Measurements from ENCODE around the gene EXOG.

The EXOG gene

GRCh38 chr3:38473229-38473628 lies 22.9 kb upstream of the EXOG start:
- no peak for DNase-seq (ENCODE audit: low spot score)

- DNase-seq (ENCODE audit: low spot score) = no peak
Measured at GRCh38 chr3:38474928-38475605, 21.1 kb upstream of the EXOG start.

GRCh38 chr3:38475716-38476115 lies 20.4 kb upstream of the EXOG start:
- DNase-seq (ENCODE audit: low spot score) = no peak

- no peak for DNase-seq (ENCODE audit: low spot score)
Measured at GRCh38 chr3:38476157-38476756, 19.9 kb upstream of the EXOG start.

GRCh38 chr3:38477057-38477820 lies 18.9 kb upstream of the EXOG start:
- no peak for DNase-seq (ENCODE audit: low spot score)

GRCh38 chr3:38477839-38478450 lies 18.2 kb upstream of the EXOG start:
- DNase-seq (ENCODE audit: low spot score) = no peak

- DNase-seq (ENCODE audit: low spot score) = no peak
Measured at GRCh38 chr3:38478901-38479300, 17.2 kb upstream of the EXOG start.

- peak; percentile 88 for DNase-seq (ENCODE audit: low spot score)
Measured at GRCh38 chr3:38479431-38480092, 16.6 kb upstream of the EXOG start.

- DNase-seq (ENCODE audit: low spot score) = no peak
Measured at GRCh38 chr3:38480093-38480445, 16.1 kb upstream of the EXOG start.

- DNase-seq (ENCODE audit: low spot score) = no peak
Measured at GRCh38 chr3:38480930-38481329, 15.2 kb upstream of the EXOG start.

- no peak for DNase-seq (ENCODE audit: low spot score)
Measured at GRCh38 chr3:38482951-38483350, 13.2 kb upstream of the EXOG start.

GRCh38 chr3:38487323-38487722 lies 8.8 kb upstream of the EXOG start:
- no peak for DNase-seq (ENCODE audit: low spot score)

GRCh38 chr3:38488949-38489348 lies 7.2 kb upstream of the EXOG start:
- DNase-seq (ENCODE audit: low spot score) = no peak

- DNase-seq (ENCODE audit: low spot score) = no peak
Measured at GRCh38 chr3:38489766-38490165, 6.4 kb upstream of the EXOG start.

GRCh38 chr3:38490281-38491030 lies 5.7 kb upstream of the EXOG start:
- no peak for DNase-seq (ENCODE audit: low spot score)

- no peak for DNase-seq (ENCODE audit: low spot score)
Measured at GRCh38 chr3:38491215-38491614, 4.9 kb upstream of the EXOG start.

GRCh38 chr3:38493031-38493430 lies 3.1 kb upstream of the EXOG start:
- DNase-seq (ENCODE audit: low spot score) = peak; percentile 62

GRCh38 chr3:38497031-38497430 lies 891 bp downstream of the EXOG start:
- no peak for DNase-seq (ENCODE audit: low spot score)

- DNase-seq (ENCODE audit: low spot score) = peak; percentile 31
Measured at GRCh38 chr3:38500688-38501417, 4.7 kb downstream of the EXOG start.

- DNase-seq (ENCODE audit: low spot score) = no peak
Measured at GRCh38 chr3:38507120-38507519, 11.0 kb downstream of the EXOG start.

- DNase-seq (ENCODE audit: low spot score) = no peak
Measured at GRCh38 chr3:38509732-38510131, 13.6 kb downstream of the EXOG start.
